NB4 (cell line): ENCODE data around the gene N4BP2.

Experiments
- CTCF ChIP-seq: IDR thresholded peaks from one replicate; pipeline ENCODE4 v1.5.1; 2012; ENCODE audit warnings: low read depth, low read length
- POLR2A ChIP-seq: IDR thresholded peaks from 2 replicates; pipeline ENCODE4 v1.6.1; 2011; ENCODE audit warnings: mild to moderate bottlenecking; ENCODE audit not compliant: insufficient read length; ENCODE audit errors: extremely low read depth

- TF ChIP-seq POLR2A: no peak
- TF ChIP-seq CTCF: no peak
Measured at GRCh38 chr4:40020221-40020620, 36.4 kb upstream of the N4BP2 start.
